NCI-H1436 (cell line): ENCODE results near the gene DIP2A.

Experiments
- DNase-seq: peaks from one replicate; lab custom pipeline; 2025; lab: John Stamatoyannopoulos, UW

Gene DIP2A

DNA sequence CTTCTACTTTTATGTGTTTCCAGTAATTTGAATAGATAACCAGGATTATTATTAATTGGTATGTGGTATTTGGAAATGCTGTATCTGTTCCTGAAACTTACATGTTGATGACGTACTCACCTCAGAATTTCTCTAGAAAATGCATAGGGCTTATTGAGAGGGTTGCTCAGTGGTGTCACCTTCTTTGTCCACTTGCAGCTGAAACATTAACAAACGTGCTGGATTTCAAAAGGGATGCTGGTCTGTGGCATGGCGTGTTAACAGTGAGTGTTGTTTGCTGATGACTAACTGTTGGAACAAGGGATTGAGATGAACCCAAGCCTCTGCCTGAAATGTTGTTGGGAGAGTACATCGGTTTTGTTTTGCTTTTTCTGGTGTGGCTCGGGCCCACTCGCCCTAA lies 78.3 kb downstream of the DIP2A start:
- DNase-seq: no peak

GRCh38 chr21:46538262-46538661 lies 79.6 kb downstream of the DIP2A start:
- DNase-seq: no peak

DNA sequence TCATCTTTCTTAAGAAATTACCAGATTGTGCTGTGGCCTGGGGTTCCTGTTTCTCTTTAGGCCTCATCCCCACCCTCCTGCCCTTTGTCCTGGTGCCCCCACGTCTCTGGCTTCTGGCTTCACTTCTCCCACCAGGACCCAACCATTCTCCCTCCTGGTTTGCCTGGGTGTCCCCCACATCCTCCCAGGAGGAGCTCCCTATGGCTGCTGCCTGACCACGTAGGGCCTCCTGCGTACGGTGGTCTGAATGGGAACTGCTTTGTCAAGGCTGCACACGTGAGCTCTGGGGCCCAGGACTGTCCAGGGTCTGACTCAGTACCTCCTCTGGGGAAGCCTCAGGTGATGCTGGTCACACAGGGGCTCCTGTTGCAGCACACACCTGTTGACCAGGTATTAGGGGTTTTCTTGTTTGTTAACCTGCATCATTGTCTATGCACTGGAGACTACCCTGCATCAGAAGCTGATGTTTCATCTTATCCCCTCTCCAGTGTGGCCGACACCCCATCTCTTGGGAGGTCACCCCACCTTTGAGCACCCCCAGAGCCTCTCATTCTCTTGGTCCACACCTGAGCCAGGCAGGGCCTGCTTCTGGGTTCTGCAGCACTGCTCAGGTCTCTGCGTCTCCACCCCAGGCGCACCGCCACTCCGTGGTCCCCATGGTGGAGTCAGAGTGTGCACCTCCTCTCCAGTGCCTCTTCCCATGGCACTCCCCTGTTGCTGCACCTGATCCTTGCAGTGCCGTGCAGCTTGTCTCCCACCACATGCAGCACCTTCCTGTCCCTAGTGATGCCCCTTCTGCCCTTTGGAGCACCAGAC lies 80.4 kb downstream of the DIP2A start:
- no peak for DNase-seq

- DNase-seq: no peak
Observed at GRCh38 chr21:46540087-46540710, 81.5 kb downstream of the DIP2A start.

- no peak for DNase-seq
Observed at GRCh38 chr21:46542588-46543124, 84.0 kb downstream of the DIP2A start.

DNA sequence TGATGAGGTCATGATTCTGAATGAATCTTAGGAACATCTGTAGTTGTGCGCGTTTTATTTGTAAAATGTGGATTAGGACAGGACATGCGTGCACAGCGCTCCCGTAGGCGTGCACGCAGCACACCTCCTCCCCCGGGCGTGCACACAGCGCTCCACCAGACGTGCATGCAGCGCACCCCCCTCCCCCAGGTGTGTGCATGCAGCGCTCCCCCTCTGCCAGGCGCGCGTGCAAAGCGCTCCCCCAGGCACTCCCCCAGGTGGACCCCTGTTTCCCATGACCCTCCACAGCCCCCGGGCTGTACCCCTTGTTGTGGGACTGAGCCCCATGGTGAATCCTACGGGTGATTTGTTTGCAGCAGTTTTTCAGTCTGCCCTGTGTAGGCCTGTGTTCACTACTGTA lies 84.6 kb downstream of the DIP2A start:
- no peak for DNase-seq

DNA sequence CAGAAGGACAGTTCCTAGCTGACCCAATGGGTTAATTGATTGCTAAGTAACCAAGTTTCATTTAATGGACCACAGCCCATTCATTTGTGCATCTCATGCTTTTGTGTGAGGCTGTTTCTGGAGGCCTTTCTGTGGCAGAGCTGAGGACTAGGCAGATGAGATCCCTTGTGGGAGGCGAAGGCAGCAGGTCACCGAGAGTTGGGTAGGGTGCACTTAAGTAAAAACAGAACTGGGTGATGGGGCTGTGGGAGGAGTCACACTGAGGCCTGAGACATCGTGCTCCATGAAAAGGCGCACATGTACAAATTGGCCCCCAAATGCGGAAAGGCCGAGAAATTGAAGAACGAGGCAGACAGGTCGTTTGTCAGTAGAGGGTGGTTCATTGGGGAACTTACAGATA lies 85.3 kb downstream of the DIP2A start:
- no peak for DNase-seq

DNA sequence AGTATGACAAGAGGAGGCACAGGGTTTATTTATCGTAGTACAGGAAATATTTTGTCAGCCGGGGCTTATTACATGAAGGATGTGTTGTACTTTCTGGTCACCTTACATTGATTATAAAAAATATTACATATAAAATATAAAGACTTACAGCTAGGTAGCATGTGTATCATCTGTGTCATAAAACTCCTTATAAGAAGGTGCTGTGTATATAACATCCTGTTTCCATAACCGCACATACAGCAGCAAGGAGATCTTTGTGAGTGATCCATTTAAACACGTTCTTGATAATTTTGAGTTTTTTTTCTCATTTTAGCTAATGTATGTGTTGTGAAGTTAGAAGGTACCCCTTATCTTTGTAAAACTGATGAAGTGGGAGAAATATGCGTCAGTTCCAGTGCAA lies 86.1 kb downstream of the DIP2A start:
- DNase-seq: no peak

GRCh38 chr21:46545363-46545762 lies 86.7 kb downstream of the DIP2A start:
- DNase-seq: no peak

- DNase-seq: no peak
Observed at GRCh38 chr21:46545911-46546310, 87.2 kb downstream of the DIP2A start.

- DNase-seq: no peak
Observed at GRCh38 chr21:46546799-46547198, 88.1 kb downstream of the DIP2A start.

DNA sequence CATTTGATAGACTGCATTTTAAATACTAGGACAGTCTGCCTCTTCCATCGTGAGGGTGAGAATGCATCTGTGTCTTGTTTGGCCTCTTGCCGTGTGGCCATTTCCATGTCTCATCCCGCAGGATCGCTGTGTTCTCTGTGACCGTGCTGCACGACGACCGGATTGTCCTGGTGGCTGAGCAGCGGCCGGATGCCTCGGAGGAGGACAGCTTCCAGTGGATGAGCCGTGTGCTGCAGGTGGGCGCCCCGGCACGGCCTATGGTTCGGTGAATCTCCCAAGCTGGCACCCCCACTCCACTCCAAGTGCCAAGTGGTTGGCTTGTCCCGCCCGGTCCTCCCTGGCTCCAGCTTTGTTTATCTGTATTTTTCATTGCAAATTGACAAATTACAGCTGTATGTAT lies 91.0 kb downstream of the DIP2A start:
- DNase-seq: no peak

- DNase-seq: no peak
Observed at GRCh38 chr21:46550116-46550941, 91.6 kb downstream of the DIP2A start.

DNA sequence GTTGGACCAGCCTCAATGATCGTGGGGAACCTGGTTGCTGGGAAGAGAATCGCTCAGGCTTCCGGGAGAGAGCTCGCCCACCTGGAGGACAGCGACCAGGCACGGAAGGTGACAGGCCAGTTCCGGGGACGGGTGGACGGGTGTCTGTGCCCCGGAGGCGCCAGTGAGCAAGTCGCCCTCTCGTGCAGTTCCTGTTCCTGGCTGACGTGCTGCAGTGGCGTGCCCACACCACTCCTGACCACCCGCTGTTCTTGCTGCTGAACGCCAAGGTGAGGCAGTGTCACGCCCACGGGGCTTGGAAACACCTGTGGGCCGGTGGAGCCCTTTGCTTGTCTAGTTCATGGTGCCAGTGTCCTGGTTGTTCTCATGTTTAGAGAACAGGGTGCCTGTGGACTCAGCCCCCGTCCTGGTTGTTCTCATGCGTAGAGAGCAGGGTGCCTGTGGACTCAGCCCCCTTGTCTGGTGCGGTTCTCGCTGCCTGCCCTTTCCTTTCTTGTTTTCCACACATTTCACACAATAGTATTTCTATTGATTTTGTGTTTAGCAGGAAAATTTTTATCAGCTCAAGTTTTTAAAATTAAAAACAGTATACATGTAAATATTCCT lies 93.0 kb downstream of the DIP2A start:
- no peak for DNase-seq

- DNase-seq: no peak
Observed at GRCh38 chr21:46552274-46552673, 93.6 kb downstream of the DIP2A start.

DNA sequence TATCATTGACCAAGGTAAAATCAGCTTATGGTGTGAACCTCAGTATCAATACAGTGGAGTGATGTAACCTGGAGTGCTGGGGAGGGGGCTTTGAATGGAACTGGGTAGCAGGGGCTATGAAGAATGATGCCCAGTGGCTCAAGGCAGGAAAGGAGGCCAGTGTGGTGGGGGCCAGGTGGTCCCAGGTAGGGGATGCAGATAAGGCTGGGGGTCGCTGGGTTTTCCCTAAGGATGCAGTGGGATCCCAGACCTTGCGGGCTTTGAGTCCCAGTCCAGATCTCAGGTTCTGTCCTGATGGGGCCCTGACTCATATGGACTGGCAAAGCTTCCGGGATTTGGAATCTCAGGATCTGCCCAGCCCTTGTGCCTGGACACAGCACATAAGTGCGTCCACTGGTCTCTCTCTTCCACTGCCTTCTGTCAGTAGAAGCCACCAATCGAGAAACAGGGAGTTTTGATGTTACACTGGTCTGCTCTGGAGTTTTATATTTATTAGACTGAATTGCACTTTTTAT lies 94.2 kb downstream of the DIP2A start:
- no peak for DNase-seq

DNA sequence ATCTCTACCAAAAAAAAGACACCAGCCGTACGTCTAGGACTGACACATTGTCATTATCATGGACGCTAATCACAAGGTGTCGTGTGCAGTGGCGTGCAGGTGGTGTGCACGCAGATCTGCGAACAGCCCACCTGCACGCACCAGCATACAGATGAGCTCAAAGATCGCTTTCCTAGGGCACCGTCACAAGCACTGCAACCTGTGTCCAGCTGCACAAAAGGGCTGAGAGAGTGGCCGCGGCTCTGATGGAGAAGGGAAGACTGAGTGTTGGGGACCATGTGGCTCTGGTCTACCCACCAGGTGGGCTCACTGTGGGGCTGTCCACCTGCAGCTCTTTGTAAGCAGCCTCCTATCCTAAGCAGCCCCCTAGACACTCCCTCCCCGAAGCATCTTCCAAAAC lies 95.3 kb downstream of the DIP2A start:
- DNase-seq: no peak

GRCh38 chr21:46554431-46555224 lies 95.9 kb downstream of the DIP2A start:
- DNase-seq: no peak

GRCh38 chr21:46555225-46555617 lies 96.5 kb downstream of the DIP2A start:
- no peak for DNase-seq

DNA sequence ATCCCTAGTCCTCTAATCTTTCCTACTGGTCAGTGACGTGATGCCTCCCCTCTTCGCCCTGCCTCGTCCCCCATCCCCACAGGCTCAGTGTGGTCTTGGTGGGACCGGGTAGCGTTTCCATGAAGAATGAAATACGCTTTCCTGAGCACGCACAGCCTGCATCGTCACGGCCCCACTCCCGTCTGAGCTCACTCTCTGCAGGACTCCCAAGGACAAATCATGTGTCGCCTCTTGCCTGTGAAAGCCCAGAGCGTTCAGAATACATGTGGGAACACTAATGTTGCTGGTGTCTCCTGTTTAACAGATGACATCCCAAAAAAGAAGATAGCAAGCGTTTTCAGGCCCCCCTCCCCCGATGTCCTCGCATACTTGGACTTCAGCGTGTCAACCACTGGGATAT lies 97.0 kb downstream of the DIP2A start:
- DNase-seq: no peak

DNA sequence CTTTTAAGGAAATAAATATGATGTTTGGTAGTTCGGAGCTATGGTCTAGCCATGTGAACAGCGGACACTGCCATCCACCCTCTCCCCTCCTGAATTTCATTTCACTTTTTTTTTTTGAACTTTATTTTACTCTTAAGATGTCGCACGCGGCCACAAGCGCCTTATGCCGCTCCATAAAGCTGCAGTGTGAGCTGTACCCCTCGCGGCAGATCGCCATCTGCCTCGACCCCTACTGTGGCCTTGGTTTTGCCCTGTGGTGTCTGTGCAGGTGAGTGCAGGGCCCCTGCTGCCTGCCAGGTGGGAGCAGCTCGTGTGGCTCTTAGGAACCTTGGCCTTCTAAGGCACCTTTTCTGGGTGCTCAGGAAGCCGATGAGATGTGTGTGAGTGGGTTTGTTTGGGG lies 98.1 kb downstream of the DIP2A start:
- no peak for DNase-seq
